ENCODE data around the gene SARDH.

The SARDH gene

DNA sequence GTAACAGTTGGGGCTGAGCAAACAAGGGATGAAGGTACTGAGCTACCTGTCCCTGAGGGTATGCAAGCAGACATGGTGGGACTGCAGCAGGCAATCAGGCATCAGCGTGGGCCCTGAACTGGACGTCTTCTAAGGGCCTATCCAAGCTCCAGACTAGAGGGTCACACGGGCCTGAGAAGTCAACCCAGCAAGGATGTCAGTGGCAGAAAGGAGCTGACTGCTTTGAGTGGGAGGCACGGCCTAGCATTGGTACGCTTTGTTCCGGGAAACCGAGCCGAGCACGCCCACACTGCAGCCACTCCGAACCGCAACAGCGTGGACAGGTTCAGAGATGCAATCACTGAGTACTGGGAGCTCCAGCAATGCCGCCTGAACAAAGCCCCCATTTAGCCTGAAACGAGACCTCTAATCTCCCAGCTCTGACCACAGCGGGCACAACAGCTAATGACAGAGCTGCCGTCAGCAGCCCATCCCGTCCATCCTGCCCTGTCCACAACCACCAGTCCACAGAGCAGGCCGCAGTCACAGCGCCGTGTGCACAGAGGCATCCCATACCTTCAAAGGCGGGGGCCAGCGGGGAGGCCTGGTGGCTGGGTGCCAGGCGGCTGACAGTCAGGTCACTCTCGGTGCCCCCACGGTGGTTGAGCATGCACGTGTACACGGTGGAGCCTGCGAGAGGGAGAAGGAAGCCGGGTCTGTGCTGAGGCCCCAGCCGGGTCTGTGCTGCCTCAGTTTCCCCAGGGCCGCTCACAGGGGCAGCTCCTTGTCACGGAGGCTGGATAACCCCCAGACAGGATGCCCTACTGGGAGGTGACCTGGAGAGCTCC is 44.2 kb downstream of the SARDH start:
- no peak for TF ChIP-seq CTCF (conservative IDR thresholded peaks at IDR 0.05; ENCODE audit: low read depth, low read length)
- Histone ChIP-seq H3K27me3 (ENCODE audit: insufficient read depth, low read depth) (peaks cover 50% of the 10 kb centered on the region; the same call in 1 of the 2 replicates), H3K4me1 (ENCODE audit: low read depth, poor library complexity, severe bottlenecking) (no peaks in the 10 kb centered on the region), H3K36me3 (ENCODE audit: insufficient read depth) (no peaks in the 10 kb centered on the region), H3K4me3 (IDR thresholded peaks at IDR 0.05; ENCODE audit: insufficient read depth, low read depth, low read length) (no peak overlapping the region), H2AFZ (ENCODE audit: low read depth) (no peak overlapping the region), H3K27ac (no peak overlapping the region), H4K20me1 (ENCODE audit: insufficient read depth) (no peaks in the 10 kb centered on the region), H3K4me2 (no peak overlapping the region), H3K79me2 (ENCODE audit: insufficient read depth, low read depth) (no peaks in the 10 kb centered on the region), H3K9ac (no peak overlapping the region)

DNA sequence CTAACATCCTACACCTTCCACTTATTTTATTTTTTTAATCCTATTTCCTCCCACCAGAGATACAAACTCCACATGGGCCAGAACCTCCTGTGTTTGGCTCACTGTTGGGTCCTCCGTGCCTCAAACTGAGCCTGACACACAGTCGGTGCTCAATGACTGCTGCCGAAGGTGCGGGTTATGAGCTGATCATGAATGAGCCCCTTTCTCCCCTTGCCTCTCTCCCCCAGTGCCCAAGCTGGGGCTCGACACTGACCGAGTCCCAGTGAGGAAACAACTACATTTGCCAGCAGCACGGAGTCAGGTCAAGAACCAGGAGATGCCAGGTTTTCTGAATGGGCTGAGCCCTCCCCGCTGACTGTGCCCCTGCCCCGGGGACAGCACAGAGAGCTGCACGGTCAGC is 45.0 kb downstream of the SARDH start:
- Histone ChIP-seq H3K79me2 (ENCODE audit: insufficient read depth, low read depth) (no peaks in the 10 kb centered on the region), H3K4me2 (no peak overlapping the region), H3K4me3 (IDR thresholded peaks at IDR 0.05; ENCODE audit: insufficient read depth, low read depth, low read length) (no peak overlapping the region), H2AFZ (ENCODE audit: low read depth) (no peak overlapping the region), H3K4me1 (ENCODE audit: low read depth, poor library complexity, severe bottlenecking) (no peaks in the 10 kb centered on the region), H3K9ac (no peak overlapping the region), H3K36me3 (ENCODE audit: insufficient read depth) (no peaks in the 10 kb centered on the region), H3K27me3 (ENCODE audit: insufficient read depth, low read depth) (peaks cover 52% of the 10 kb centered on the region; the same call in 1 of the 2 replicates), H4K20me1 (ENCODE audit: insufficient read depth) (no peaks in the 10 kb centered on the region), H3K27ac (no peak overlapping the region)
- no peak for TF ChIP-seq CTCF (conservative IDR thresholded peaks at IDR 0.05; ENCODE audit: low read depth, low read length)

DNA sequence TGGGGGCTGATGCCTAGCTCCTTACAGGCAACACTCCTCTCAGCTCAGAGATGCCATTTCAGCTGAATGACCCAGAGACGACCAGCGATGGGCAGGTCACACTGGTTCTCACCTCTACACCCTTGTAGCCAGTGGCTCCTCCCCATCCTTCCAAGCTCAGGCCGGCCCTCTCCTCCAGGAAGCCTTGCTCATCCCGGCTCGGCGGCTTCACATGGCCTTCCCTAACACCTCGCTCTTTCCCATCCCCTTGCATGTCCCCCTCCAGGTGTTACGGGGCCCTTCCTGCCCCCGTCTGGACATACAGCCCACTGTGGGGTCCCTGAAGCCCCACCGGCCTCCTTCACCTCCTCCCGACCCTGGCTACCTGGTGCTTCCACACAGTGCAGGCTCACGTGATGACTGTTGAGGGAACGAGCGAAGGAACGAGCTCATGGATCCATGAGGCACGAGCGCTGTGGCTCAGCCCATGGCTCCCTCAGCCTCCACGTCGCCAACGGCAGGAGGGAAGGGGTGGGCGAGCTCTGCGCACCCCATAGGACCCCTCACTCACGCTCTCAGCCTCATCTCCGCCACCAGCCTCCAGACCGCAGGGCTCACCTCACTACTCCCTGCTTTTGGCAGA is 45.7 kb downstream of the SARDH start:
- H3K79me2 ChIP-seq (ENCODE audit: insufficient read depth, low read depth): no peaks in the 10 kb centered on the region
- no peak for TF ChIP-seq CTCF (conservative IDR thresholded peaks at IDR 0.05; ENCODE audit: low read depth, low read length)
- no peaks in the 10 kb centered on the region for H3K36me3 ChIP-seq (ENCODE audit: insufficient read depth)

GRCh38 chr9:133691626-133692363 is 46.4 kb downstream of the SARDH start:
- Histone ChIP-seq H3K79me2 (ENCODE audit: insufficient read depth, low read depth) (no peaks in the 10 kb centered on the region), H3K27me3 (ENCODE audit: insufficient read depth, low read depth) (peaks cover 54% of the 10 kb centered on the region), H3K4me2 (no peak overlapping the region), H4K20me1 (ENCODE audit: insufficient read depth) (no peaks in the 10 kb centered on the region), H3K36me3 (ENCODE audit: insufficient read depth) (no peaks in the 10 kb centered on the region), H2AFZ (ENCODE audit: low read depth) (no peak overlapping the region), H3K4me3 (IDR thresholded peaks at IDR 0.05; ENCODE audit: insufficient read depth, low read depth, low read length) (no peak overlapping the region), H3K27ac (no peak overlapping the region), H3K4me1 (ENCODE audit: low read depth, poor library complexity, severe bottlenecking) (no peaks in the 10 kb centered on the region), H3K9ac (no peak overlapping the region)
- no peak for TF ChIP-seq CTCF (conservative IDR thresholded peaks at IDR 0.05; ENCODE audit: low read depth, low read length)

More for the DNA sequence above, 45.7 kb downstream of the SARDH start:
- no peaks in the 10 kb centered on the region for H3K4me1 ChIP-seq (ENCODE audit: low read depth, poor library complexity, severe bottlenecking)
- H2AFZ ChIP-seq (ENCODE audit: low read depth): no peak overlapping the region
- peaks cover 54% of the 10 kb centered on the region; the same call in 1 of the 2 replicates for H3K27me3 ChIP-seq (ENCODE audit: insufficient read depth, low read depth)
- H4K20me1 ChIP-seq (ENCODE audit: insufficient read depth): no peaks in the 10 kb centered on the region
- no peak overlapping the region for H3K27ac ChIP-seq
- no peak overlapping the region for H3K4me3 ChIP-seq (IDR thresholded peaks at IDR 0.05; ENCODE audit: insufficient read depth, low read depth, low read length)
- no peak overlapping the region for H3K4me2 ChIP-seq
- H3K9ac ChIP-seq: no peak overlapping the region

Data from KMS-11 (cell line).